Neuron (in vitro differentiated cells): ENCODE measurements around the gene PSMA8.
"Not testable (repeated sequence)": the region's sequence is repeated elsewhere in the genome, so short reads cannot be mapped to it uniquely, and the experiment has no call there.

Experiments
- H2AFZ ChIP-seq: one replicate; pipeline ENCODE4 v1.6.1; 2013; ENCODE audit warnings: low read depth, mild to moderate bottlenecking, inconsistent platforms, low read length, moderate library complexity
- H3K27me3 ChIP-seq: one replicate; pipeline ENCODE4 v1.6.1; 2013; ENCODE audit warnings: low read length; ENCODE audit not compliant: insufficient read depth
- H3K36me3 ChIP-seq: one replicate; pipeline ENCODE4 v1.6.1; 2013; ENCODE audit warnings: low read length; ENCODE audit not compliant: insufficient read depth
- H3K4me1 ChIP-seq: one replicate; pipeline ENCODE4 v1.6.1; 2013; ENCODE audit warnings: low read length; ENCODE audit not compliant: insufficient read depth
- H3K4me3 ChIP-seq: 2 replicates; pipeline ENCODE4 v1.5.1; 2013; ENCODE audit warnings: mild to moderate bottlenecking, low read length, moderate library complexity
- H3K9me3 ChIP-seq: one replicate; pipeline ENCODE4 v1.6.1; 2013; ENCODE audit warnings: low read length

Gene PSMA8

GRCh38 chr18:26227051-26227670, 93.5 kb downstream of the PSMA8 start:
- Histone ChIP-seq H2AFZ (peak overlapping the region; percentile 96), H3K27me3 (peaks cover 6% of the 10 kb centered on the region), H3K4me1 (peaks cover 9% of the 10 kb centered on the region), H3K4me3 (peak overlapping the region; percentile 82), H3K36me3 (no peaks in the 10 kb centered on the region), H3K9me3 (no peaks in the 10 kb centered on the region)

GRCh38 chr18:26228562-26229260, 95.0 kb downstream of the PSMA8 start:
- Histone ChIP-seq H3K9me3 (no peaks in the 10 kb centered on the region), H3K4me1 (peaks cover 14% of the 10 kb centered on the region), H3K4me3 (no peak overlapping the region), H3K36me3 (no peaks in the 10 kb centered on the region), H2AFZ (no peak overlapping the region), H3K27me3 (peaks cover 6% of the 10 kb centered on the region)

- Histone ChIP-seq H3K4me3 (no peak overlapping the region), H3K27me3 (no peaks in the 10 kb centered on the region)
These were observed 96.8 kb downstream of the PSMA8 start for GRCh38 chr18:26230497-26230896.

GRCh38 chr18:26233208-26233607, 99.5 kb downstream of the PSMA8 start:
- no peaks in the 10 kb centered on the region for H3K27me3 ChIP-seq
- peaks cover 5% of the 10 kb centered on the region for H3K4me1 ChIP-seq
- no peak overlapping the region for H3K4me3 ChIP-seq
- no peak overlapping the region for H2AFZ ChIP-seq
- no peaks in the 10 kb centered on the region for H3K36me3 ChIP-seq
- no peaks in the 10 kb centered on the region for H3K9me3 ChIP-seq

More at GRCh38 chr18:26230497-26230896, 96.8 kb downstream of the PSMA8 start:
- no peak overlapping the region for H2AFZ ChIP-seq
- H3K36me3 ChIP-seq = no peaks in the 10 kb centered on the region
- H3K9me3 ChIP-seq = no peaks in the 10 kb centered on the region
- H3K4me1 ChIP-seq = peaks cover 14% of the 10 kb centered on the region

GRCh38 chr18:26237363-26237762, 103.7 kb downstream of the PSMA8 start:
- not testable (repeated sequence) for H3K27me3 ChIP-seq, H3K9me3 ChIP-seq, H3K36me3 ChIP-seq, H2AFZ ChIP-seq, H3K4me3 ChIP-seq, H3K4me1 ChIP-seq

GRCh38 chr18:26238718-26239117, 105.0 kb downstream of the PSMA8 start:
- not testable (repeated sequence) for H3K4me1 ChIP-seq, H3K36me3 ChIP-seq, H3K27me3 ChIP-seq, H3K4me3 ChIP-seq, H3K9me3 ChIP-seq, H2AFZ ChIP-seq

- H3K9me3 ChIP-seq, H2AFZ ChIP-seq, H3K36me3 ChIP-seq, H3K4me3 ChIP-seq, H3K27me3 ChIP-seq, H3K4me1 ChIP-seq: not testable (repeated sequence)
These were observed 108.7 kb downstream of the PSMA8 start for GRCh38 chr18:26242392-26242791.
